Measurements from ENCODE around the gene PKD2.

GRCh38 chr4:88040707-88041106, 33.3 kb downstream of the PKD2 start:
- no peak for TF ChIP-seq EZH2 (IDR thresholded peaks at IDR 0.05; ENCODE audit: low read length, unreplicated experiment)
- TF ChIP-seq, protein P1, sequence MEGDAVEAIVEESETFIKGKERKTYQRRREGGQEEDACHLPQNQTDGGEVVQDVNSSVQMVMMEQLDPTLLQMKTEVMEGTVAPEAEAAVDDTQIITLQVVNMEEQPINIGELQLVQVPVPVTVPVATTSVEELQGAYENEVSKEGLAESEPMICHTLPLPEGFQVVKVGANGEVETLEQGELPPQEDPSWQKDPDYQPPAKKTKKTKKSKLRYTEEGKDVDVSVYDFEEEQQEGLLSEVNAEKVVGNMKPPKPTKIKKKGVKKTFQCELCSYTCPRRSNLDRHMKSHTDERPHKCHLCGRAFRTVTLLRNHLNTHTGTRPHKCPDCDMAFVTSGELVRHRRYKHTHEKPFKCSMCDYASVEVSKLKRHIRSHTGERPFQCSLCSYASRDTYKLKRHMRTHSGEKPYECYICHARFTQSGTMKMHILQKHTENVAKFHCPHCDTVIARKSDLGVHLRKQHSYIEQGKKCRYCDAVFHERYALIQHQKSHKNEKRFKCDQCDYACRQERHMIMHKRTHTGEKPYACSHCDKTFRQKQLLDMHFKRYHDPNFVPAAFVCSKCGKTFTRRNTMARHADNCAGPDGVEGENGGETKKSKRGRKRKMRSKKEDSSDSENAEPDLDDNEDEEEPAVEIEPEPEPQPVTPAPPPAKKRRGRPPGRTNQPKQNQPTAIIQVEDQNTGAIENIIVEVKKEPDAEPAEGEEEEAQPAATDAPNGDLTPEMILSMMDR (conservative IDR thresholded peaks at IDR 0.05; ENCODE audit: low read depth, low read length): no peak
